Inflammatory macrophage (primary cell): ENCODE results near the gene ACTR5.
"Not testable (repeated sequence)": the region's sequence is repeated elsewhere in the genome, so short reads cannot be mapped to it uniquely, and the experiment has no call there.

ENCODE experiments used
- DNase-seq, 2 donors: peaks; one replicate each; pipeline ENCODE4 v3.0.0-alpha.2; 2020 to 2022

ACTR5 gene

DNA sequence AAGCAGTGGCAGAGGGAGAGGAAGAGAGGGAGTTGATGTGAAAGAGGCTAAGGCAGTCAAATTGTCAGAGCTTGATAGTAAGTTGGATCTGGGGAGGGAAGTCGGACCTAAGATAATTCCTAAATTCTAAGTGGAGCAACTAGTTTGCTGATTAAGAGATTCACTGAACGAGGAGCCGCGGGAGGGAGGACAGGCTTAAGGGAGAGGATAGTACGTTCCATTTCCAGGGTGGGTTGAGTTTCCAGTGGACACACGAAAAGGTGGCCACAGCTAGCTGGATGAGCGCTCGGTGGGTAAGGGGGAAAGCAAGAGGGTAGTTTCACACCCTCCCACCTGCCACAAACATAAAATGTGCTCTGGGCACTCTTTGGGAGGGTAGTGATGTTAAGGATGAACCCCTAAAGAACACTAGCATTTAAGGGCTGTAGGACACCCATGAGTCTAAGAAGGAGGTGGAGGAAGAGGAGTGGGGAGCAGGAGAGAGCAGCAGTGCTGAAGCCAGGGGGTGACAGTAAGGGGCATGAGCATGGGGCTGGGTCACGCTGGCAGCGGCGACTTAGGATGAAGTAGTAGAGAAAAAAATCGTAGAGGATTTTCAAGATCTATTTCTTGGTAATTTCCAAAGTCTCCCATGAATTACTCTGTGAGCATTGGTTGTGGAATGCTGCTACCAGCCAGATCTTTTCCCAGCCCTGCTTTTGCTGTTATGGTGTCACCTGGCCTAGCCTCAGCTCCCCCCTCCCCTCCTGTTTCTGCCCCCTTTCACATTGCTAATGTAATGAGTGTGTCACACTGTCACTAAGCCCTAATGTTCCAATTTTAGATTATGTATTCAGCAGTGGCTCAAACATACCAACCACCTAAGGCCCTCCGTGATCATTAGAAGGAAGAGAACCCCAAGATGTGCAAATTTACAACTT, 21.4 kb downstream of the ACTR5 start:
- DNase-seq, result no peak

GRCh38 chr20:38770546-38770945, 22.3 kb downstream of the ACTR5 start:
- no peak for DNase-seq

- DNase-seq, result no peak
These were observed 22.7 kb downstream of the ACTR5 start for GRCh38 chr20:38770970-38771369.

DNA sequence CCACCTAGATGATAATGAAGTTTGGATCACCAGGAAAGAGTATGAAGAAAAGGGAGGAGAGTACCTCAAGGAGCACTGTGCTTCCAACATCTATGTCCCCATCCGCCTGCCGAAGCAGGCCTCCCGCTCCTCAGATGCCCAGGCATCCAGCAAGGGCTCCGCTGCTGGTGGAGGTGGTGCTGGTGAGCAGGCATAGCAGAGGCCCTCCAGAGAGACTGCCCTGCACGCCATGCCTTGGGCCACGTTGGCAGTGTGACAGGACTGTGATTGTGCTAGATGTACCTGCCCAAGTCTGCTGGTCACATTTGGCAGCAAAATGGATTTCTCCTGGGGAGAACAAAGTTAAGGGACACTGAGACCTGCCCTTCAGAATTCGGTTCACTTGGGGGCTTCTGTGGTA, 23.4 kb downstream of the ACTR5 start:
- DNase-seq, result no peak

GRCh38 chr20:38774167-38774566, 25.9 kb downstream of the ACTR5 start:
- DNase-seq, result no peak

- no peak for DNase-seq
These were observed 28.1 kb downstream of the ACTR5 start for GRCh38 chr20:38776363-38776762.

GRCh38 chr20:38779247-38780097, 31.2 kb downstream of the ACTR5 start:
- no peak for DNase-seq

GRCh38 chr20:38782275-38782674, 34.0 kb downstream of the ACTR5 start:
- DNase-seq, result no peak

DNA sequence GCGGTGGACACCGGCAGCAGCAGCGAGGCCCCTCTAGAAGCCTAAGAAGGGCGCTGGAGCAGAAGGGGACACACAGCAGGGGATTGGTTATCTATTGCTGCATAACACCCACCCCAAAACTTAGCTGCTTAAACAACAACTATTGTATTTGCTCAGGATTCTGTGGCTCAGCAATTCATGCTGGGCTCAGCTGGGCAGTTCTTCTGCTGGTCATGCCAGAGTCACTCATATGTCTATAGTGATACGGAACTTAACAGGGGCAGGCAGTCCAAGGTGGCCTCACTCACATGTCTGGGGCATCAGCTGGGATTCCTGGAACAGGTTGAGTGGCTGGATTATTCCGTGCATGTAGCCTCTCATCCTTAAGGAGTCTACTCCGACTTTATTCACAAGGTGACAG, 39.6 kb downstream of the ACTR5 start:
- no peak for DNase-seq

- DNase-seq, result no peak
These were observed 41.4 kb downstream of the ACTR5 start for GRCh38 chr20:38789503-38790199.

GRCh38 chr20:38790200-38791053, 42.2 kb downstream of the ACTR5 start:
- peak in 1 of 2 donors; percentile 42 for DNase-seq

- no peak for DNase-seq
These were observed 43.0 kb downstream of the ACTR5 start for GRCh38 chr20:38791291-38791690.

DNA sequence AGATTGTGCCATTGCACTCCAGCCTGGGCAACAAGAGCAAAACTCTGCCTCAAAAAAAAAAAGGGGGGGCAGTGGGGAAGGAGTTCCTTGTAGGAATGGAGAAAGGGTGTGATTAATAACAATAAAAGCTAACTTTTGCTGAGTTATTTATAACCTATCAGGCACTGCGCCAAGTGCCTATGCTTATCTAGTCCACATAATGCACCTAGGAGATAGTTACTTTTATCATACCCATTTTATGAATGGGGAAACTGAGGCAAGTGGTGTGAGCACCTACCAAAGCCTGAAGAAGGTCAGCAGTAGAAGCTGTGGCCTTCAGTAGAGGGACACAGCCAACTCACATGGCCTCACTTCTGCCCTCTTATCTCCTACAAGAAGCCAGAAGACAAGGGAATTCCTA, 43.7 kb downstream of the ACTR5 start:
- no peak for DNase-seq

DNA sequence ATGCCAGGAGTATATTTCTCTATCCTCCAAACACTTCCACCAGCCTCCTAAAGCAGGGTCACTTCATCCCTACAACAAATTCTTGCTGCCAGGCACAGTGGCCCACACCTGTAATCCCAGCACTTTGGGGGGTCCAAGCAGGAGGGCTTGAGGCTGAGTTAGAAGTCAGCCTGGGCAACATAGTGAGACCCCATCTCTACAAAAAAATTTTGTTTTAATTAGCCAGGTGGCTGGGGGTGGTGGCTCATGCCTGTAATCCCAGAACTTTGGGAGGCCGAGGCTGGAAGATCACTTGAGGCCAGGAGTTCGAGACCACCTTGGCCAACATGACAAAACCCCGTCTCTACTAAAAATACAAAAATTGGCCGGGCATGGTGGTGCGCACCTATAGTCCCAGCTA, 45.8 kb downstream of the ACTR5 start:
- DNase-seq, result not testable (repeated sequence)

DNA sequence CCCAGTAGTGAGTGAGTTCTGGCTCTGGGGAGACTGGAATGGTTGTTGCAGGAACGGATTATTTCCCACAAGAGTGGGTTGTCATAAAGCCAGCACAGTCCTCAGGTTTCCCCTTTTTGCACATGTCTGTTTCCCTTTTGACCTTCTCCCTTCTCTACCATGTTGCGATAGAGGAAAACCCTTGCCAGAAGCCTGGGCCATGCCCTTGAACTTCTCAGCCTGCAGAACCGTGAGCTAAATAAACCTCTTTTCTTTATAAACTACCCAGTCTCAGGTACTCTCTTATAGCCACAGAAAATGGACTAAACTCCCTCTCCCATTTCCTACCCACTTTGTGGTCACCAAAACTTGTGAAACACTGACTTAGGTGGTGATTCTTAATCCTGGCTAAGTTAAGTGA, 50.0 kb downstream of the ACTR5 start:
- peak in 1 of 2 donors; percentile 12 for DNase-seq

DNA sequence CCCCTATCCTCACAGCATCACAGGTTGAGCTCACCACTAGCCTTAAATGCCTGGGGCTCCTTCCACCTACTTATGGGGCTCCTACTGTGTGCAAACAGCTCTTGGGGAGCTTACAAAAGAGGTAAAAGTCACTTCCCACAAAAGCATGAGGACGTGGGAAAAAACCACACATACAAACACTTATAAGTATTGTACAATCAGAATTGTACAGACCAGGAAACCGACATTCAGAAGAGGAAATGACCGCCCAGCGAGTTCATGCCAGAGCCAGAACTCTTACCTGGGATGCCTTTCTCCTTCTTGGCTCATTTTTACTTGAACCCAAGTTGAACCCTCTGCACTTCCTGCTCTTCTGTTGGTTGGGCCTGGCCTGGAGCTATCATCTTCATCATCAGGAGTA, 50.9 kb downstream of the ACTR5 start:
- peak; percentile 61 to 71 for DNase-seq

DNA sequence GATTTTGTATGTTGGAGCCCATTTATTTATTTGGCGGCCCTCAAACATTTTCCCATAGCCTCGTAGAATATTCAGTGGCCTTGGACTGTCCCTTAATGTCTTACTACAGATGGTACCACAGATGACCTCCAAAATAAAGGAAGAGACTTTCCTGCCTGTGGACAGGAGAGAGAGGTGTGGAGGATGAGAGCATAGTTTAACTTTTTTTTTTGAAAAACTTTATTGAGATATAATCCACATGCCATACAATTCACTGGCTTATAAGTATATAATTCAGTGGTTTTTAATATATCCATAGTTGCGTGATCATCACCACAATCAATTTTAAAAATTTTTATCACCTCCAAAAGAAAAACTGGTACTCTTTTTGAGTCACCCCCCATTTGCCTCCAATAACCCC, 52.6 kb downstream of the ACTR5 start:
- no peak for DNase-seq

DNA sequence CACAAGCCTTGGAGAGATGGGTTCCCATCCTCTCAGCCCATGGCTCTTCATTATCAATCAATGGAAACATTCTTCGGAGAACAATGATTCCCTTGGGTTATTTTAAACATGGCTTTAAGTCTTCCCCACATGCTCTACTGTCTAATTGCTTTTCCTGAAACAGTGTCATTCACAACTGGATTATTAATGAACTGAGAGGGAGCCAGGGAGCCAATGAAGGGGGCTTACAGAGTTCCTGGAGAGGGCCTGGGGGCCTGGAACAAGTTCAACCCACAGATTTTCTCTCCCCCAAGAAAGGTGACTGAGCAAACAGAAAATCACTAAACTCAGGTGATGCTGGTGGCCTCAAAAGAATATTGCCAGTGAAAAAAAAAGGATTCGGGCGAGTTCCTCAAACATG, 56.0 kb downstream of the ACTR5 start:
- DNase-seq, result no peak

GRCh38 chr20:38804682-38805501, 56.6 kb downstream of the ACTR5 start:
- no peak for DNase-seq

GRCh38 chr20:38805502-38805957, 57.3 kb downstream of the ACTR5 start, which contains the start of gene PPP1R16B:
PPP1R16B (plus strand) TSS chr20:38805697; CDS start chr20:38835926, 30,229 bp downstream.
- peak in 1 of 2 donors; percentile 24 for DNase-seq
